ENCODE results near the gene CENPU. TPM values are rescaled to one million over a fixed set of nuclear protein-coding genes. Genes with fewer than 3 reads are reported as not detected.

Gene CENPU
- total RNA-seq, 1 donor from 2014 or later = 8.7 TPM

GRCh38 chr4:184715526-184715925 is 18.4 kb downstream of the CENPU start:
- Histone ChIP-seq H3K27me3 (ENCODE audit: control insufficient read depth, insufficient read depth, low read length) (no peaks in the 10 kb centered on the region), H3K36me3 (ENCODE audit: control insufficient read depth, insufficient read depth, low read length) (no peaks in the 10 kb centered on the region), H3K4me3 (ENCODE audit: low read depth, low read length) (no peak overlapping the region)
- TF ChIP-seq, protein P1, sequence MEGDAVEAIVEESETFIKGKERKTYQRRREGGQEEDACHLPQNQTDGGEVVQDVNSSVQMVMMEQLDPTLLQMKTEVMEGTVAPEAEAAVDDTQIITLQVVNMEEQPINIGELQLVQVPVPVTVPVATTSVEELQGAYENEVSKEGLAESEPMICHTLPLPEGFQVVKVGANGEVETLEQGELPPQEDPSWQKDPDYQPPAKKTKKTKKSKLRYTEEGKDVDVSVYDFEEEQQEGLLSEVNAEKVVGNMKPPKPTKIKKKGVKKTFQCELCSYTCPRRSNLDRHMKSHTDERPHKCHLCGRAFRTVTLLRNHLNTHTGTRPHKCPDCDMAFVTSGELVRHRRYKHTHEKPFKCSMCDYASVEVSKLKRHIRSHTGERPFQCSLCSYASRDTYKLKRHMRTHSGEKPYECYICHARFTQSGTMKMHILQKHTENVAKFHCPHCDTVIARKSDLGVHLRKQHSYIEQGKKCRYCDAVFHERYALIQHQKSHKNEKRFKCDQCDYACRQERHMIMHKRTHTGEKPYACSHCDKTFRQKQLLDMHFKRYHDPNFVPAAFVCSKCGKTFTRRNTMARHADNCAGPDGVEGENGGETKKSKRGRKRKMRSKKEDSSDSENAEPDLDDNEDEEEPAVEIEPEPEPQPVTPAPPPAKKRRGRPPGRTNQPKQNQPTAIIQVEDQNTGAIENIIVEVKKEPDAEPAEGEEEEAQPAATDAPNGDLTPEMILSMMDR (IDR thresholded peaks at IDR 0.05; ENCODE audit: insufficient read depth, low read length, poor library complexity, severe bottlenecking) = no peak
- no peak for DNase-seq (ENCODE audit: low read depth)

DNA sequence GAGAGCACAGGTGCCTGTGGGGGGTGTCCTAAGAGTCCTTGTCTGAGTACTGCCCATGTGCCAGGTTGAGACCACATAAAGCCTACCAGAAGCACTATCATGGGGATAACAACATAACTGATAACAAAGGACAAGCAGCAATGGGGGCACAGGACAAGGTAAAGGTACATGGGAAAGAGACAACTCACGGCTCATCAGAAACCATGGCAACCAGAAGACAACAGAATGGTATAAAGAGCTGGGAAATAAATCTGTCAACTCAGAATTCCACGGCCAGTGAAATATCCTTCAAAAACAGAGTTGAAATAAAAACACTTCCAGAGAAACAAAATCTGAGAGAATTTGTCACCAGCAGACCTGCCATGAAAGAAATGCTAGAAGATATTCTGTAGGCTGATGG is 20.0 kb downstream of the CENPU start:
- H3K27me3 ChIP-seq (ENCODE audit: control insufficient read depth, insufficient read depth, low read length) = no peaks in the 10 kb centered on the region
- H3K36me3 ChIP-seq (ENCODE audit: control insufficient read depth, insufficient read depth, low read length) = no peaks in the 10 kb centered on the region
- TF ChIP-seq, protein P1 (IDR thresholded peaks at IDR 0.05; ENCODE audit: insufficient read depth, low read length, poor library complexity, severe bottlenecking) = no peak
- no peak for DNase-seq (ENCODE audit: low read depth)
- H3K4me3 ChIP-seq (ENCODE audit: low read depth, low read length) = no peak overlapping the region

DNA sequence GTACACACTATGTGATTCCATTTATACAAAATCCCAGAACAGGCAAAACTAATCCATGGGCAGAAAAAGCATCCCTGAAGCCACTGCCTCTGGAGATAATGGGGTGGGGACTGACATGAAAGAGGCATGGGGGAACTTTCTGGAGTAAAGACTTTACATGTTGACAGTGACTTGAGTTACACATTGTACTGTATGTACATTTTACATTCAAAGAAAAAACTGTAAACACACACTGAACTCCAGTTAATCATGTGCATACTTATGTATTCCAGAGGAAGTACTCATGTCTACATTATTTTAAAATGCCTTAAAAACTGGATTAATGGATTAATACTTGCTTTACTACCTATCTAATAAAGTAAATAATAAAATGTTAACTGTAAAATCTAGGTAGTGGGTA is 21.6 kb downstream of the CENPU start:
- no peak overlapping the region for H3K4me3 ChIP-seq (ENCODE audit: low read depth, low read length)
- H3K36me3 ChIP-seq (ENCODE audit: control insufficient read depth, insufficient read depth, low read length) = no peaks in the 10 kb centered on the region
- H3K27me3 ChIP-seq (ENCODE audit: control insufficient read depth, insufficient read depth, low read length) = no peaks in the 10 kb centered on the region
- TF ChIP-seq, protein P1 (IDR thresholded peaks at IDR 0.05; ENCODE audit: insufficient read depth, low read length, poor library complexity, severe bottlenecking) = no peak
- DNase-seq (ENCODE audit: low read depth) = no peak

DNA sequence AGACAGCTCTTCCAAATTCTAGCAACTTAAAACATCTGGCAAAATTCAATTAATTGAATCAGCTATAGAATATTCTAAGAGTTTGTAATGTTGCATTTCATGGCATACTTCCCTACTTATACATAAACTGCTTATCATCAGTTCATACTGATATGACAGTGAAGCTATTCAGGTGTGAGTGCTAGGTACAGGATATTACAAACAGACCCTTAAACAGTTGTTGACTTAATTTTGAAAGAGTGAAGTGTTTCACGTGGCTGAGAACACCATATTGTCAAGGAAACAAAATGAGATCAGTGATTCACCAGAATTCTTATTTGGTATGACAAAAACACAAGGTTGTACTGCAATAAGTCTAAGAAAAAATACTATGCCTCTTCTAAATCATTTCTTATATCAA is 27.4 kb downstream of the CENPU start:
- Histone ChIP-seq H3K4me3 (ENCODE audit: low read depth, low read length) (no peak overlapping the region), H3K27me3 (ENCODE audit: control insufficient read depth, insufficient read depth, low read length) (no peaks in the 10 kb centered on the region), H3K36me3 (ENCODE audit: control insufficient read depth, insufficient read depth, low read length) (no peaks in the 10 kb centered on the region)
- TF ChIP-seq, protein P1 (IDR thresholded peaks at IDR 0.05; ENCODE audit: insufficient read depth, low read length, poor library complexity, severe bottlenecking) = no peak
- DNase-seq (ENCODE audit: low read depth) = no peak

GRCh38 chr4:184705692-184706091 is 28.2 kb downstream of the CENPU start:
- TF ChIP-seq, protein P1 (IDR thresholded peaks at IDR 0.05; ENCODE audit: insufficient read depth, low read length, poor library complexity, severe bottlenecking) = no peak
- no peaks in the 10 kb centered on the region for H3K36me3 ChIP-seq (ENCODE audit: control insufficient read depth, insufficient read depth, low read length)

GRCh38 chr4:184702114-184702513 is 31.8 kb downstream of the CENPU start:
- no peak for DNase-seq (ENCODE audit: low read depth)
- Histone ChIP-seq H3K36me3 (ENCODE audit: control insufficient read depth, insufficient read depth, low read length) (no peaks in the 10 kb centered on the region), H3K27me3 (ENCODE audit: control insufficient read depth, insufficient read depth, low read length) (no peaks in the 10 kb centered on the region), H3K4me3 (ENCODE audit: low read depth, low read length) (no peak overlapping the region)
- TF ChIP-seq, protein P1 (IDR thresholded peaks at IDR 0.05; ENCODE audit: insufficient read depth, low read length, poor library complexity, severe bottlenecking) = no peak

More at GRCh38 chr4:184705692-184706091, 28.2 kb downstream of the CENPU start:
- no peak for DNase-seq (ENCODE audit: low read depth)
- Histone ChIP-seq H3K27me3 (ENCODE audit: control insufficient read depth, insufficient read depth, low read length) (no peaks in the 10 kb centered on the region), H3K4me3 (ENCODE audit: low read depth, low read length) (no peak overlapping the region)

Measured in kidney epithelial cell (primary cell).